NCI-H460 (cell line): Measurements from ENCODE around the gene GDF2. TPM values are rescaled to one million over a fixed set of nuclear protein-coding genes. Genes with fewer than 3 reads are reported as not detected.
A peak's percentile ranks its signal among the peaks of the same experiment; 100 is the strongest.

Experiments
- DNase-seq: peaks from one replicate; pipeline ENCODE4 v3.0.0-alpha.2; 2016; ENCODE audit warnings: low read depth; ENCODE audit errors: extremely low read depth
- total RNA-seq: library from RNA; depleted of rRNA; stranded (reverse); fragments of >200 nt; shearing (Covaris generic); gene quantifications from 2 replicates; pipeline ENCODE4 v1.2.3, GENCODE V29; 2014

GDF2 gene
- total RNA-seq, 1 experiment from 2014 or later: not detected

GRCh38 chr10:47350671-47351640 is 28.7 kb downstream of the GDF2 start:
- no peak for DNase-seq

GRCh38 chr10:47351899-47352815 is 29.9 kb downstream of the GDF2 start:
- DNase-seq: no peak

- no peak for DNase-seq
These were observed 31.1 kb downstream of the GDF2 start for GRCh38 chr10:47353351-47353750.

- no peak for DNase-seq
These were observed 31.9 kb downstream of the GDF2 start for GRCh38 chr10:47354165-47354564.

- no peak for DNase-seq
These were observed 32.6 kb downstream of the GDF2 start for GRCh38 chr10:47354900-47355299.

GRCh38 chr10:47356708-47357107 is 34.5 kb downstream of the GDF2 start:
- DNase-seq: no peak

- DNase-seq: no peak
These were observed 34.9 kb downstream of the GDF2 start for GRCh38 chr10:47357131-47357582.

- no peak for DNase-seq
These were observed 35.7 kb downstream of the GDF2 start for GRCh38 chr10:47357911-47358310.

- no peak for DNase-seq
These were observed 36.2 kb downstream of the GDF2 start for GRCh38 chr10:47358457-47358856.

- no peak for DNase-seq
These were observed 36.8 kb downstream of the GDF2 start for GRCh38 chr10:47359101-47359500.

- no peak for DNase-seq
These were observed 37.6 kb downstream of the GDF2 start for GRCh38 chr10:47359626-47360418.

- DNase-seq: no peak
These were observed 38.3 kb downstream of the GDF2 start for GRCh38 chr10:47360419-47361040.

- DNase-seq: peak; percentile 11
These were observed 39.0 kb downstream of the GDF2 start for GRCh38 chr10:47361293-47361692.

GRCh38 chr10:47362199-47362598 is 39.9 kb downstream of the GDF2 start:
- no peak for DNase-seq

GRCh38 chr10:47363781-47364180 is 41.5 kb downstream of the GDF2 start:
- no peak for DNase-seq

- no peak for DNase-seq
These were observed 42.1 kb downstream of the GDF2 start for GRCh38 chr10:47364366-47364765.

- no peak for DNase-seq
These were observed 42.7 kb downstream of the GDF2 start for GRCh38 chr10:47364911-47365310.

GRCh38 chr10:47365431-47366180 is 43.4 kb downstream of the GDF2 start:
- no peak for DNase-seq

GRCh38 chr10:47366181-47366631 is 44.0 kb downstream of the GDF2 start:
- no peak for DNase-seq
